HepG2 (cell line): ENCODE data around the gene GRK3. TPM values are rescaled to one million over a fixed set of nuclear protein-coding genes. Genes with fewer than 3 reads are reported as not detected.

Experiments
- ARID3A ChIP-seq: IDR thresholded peaks from 2 replicates; pipeline ENCODE4 v1.6.1; 2012; ENCODE audit warnings: low read depth, low read length, improper control_type of control experiment
- EEA1 ChIP-seq: sonication (generic); formaldehyde crosslinking; IDR thresholded peaks from 2 replicates; pipeline ENCODE4 v1.5.1; 2020; ENCODE audit warnings: mild to moderate bottlenecking, missing genetic modification reagents, borderline replicate concordance
- FOSL2 ChIP-seq: sonication (generic); formaldehyde crosslinking; IDR thresholded peaks from 2 replicates; pipeline ENCODE4 v1.4.0; 2020; ENCODE audit warnings: missing genetic modification reagents
- FOXP4 ChIP-seq: sonication (generic); formaldehyde crosslinking; IDR thresholded peaks from 2 replicates; pipeline ENCODE4 v1.4.0; 2020; ENCODE audit warnings: missing genetic modification reagents
- HMG20A ChIP-seq: IDR thresholded peaks from 2 replicates; pipeline ENCODE4 v1.6.1; 2016; ENCODE audit warnings: borderline replicate concordance
- ISL2 ChIP-seq: sonication (generic); formaldehyde crosslinking; IDR thresholded peaks from 2 replicates; pipeline ENCODE4 v1.5.0; 2020; ENCODE audit warnings: missing genetic modification reagents
- MED13 ChIP-seq: sonication (generic); formaldehyde crosslinking; IDR thresholded peaks from 2 replicates; pipeline ENCODE4 v1.5.0; 2020; ENCODE audit warnings: missing genetic modification reagents
- PAXIP1 ChIP-seq: sonication (generic); formaldehyde crosslinking; conservative IDR thresholded peaks from 2 replicates; pipeline ENCODE4 v1.4.0; 2020; ENCODE audit warnings: mild to moderate bottlenecking, missing genetic modification reagents, moderate library complexity
- PPARG ChIP-seq: conservative IDR thresholded peaks from 2 replicates; pipeline ENCODE4 v1.6.1; 2016; ENCODE audit warnings: missing biosample characterization, missing genetic modification reagents
- SOX5 ChIP-seq: IDR thresholded peaks from 2 replicates; pipeline ENCODE4 v1.6.1; 2016; ENCODE audit warnings: borderline replicate concordance
- SOX6 ChIP-seq, 2 experiments: fragments of 450-650 bp in 1 of 2; sonication (generic) in 1 of 2; formaldehyde crosslinking in 1 of 2; IDR thresholded peaks; 2 replicates each; pipeline versions ENCODE4 v1.4.0 to v1.6.1; 2017 to 2020; ENCODE audit warnings: antibody characterized with exemption in 1 of 2, mild to moderate bottlenecking in 1 of 2, missing genetic modification reagents in 1 of 2
- SPEN ChIP-seq: sonication (generic); formaldehyde crosslinking; IDR thresholded peaks from 2 replicates; pipeline ENCODE4 v1.5.1; 2020; ENCODE audit warnings: low read depth, mild to moderate bottlenecking, missing genetic modification reagents
- SRSF1 ChIP-seq: fragments of 200-400 bp; formaldehyde crosslinking; optimal IDR thresholded peaks from 2 replicates; pipeline ENCODE3; 2017; ENCODE audit warnings: mild to moderate bottlenecking, low read depth, low read length, moderate library complexity
- TAF15 ChIP-seq: fragments of 200-400 bp; formaldehyde crosslinking; IDR thresholded peaks from one replicate; pipeline ENCODE4 v1.6.1; 2018; ENCODE audit warnings: mild to moderate bottlenecking, low read depth, low read length; ENCODE audit not compliant: poor library complexity, severe bottlenecking
- ZBTB26 ChIP-seq: IDR thresholded peaks from 2 replicates; pipeline ENCODE4 v1.6.1; 2016; ENCODE audit warnings: missing compliant biosample characterization, missing genetic modification reagents, borderline replicate concordance
- ZGPAT ChIP-seq: IDR thresholded peaks from 2 replicates; pipeline ENCODE4 v1.6.1; 2016; ENCODE audit warnings: mild to moderate bottlenecking
- ZNF432 ChIP-seq: sonication (generic); formaldehyde crosslinking; IDR thresholded peaks from 2 replicates; pipeline ENCODE4 v1.5.0; 2020; ENCODE audit warnings: missing genetic modification reagents, mild to moderate bottlenecking, borderline replicate concordance
- ZNF614 ChIP-seq: IDR thresholded peaks from 2 replicates; pipeline ENCODE4 v1.6.1; 2018; ENCODE audit warnings: missing biosample characterization, missing genetic modification reagents, inconsistent platforms, borderline replicate concordance
- ZNF775 ChIP-seq: sonication (generic); formaldehyde crosslinking; IDR thresholded peaks from 2 replicates; pipeline ENCODE4 v1.4.0; 2020; ENCODE audit warnings: missing genetic modification reagents, mild to moderate bottlenecking, moderate library complexity, borderline replicate concordance
- ZSCAN12 ChIP-seq: sonication (generic); formaldehyde crosslinking; IDR thresholded peaks from 2 replicates; pipeline ENCODE4 v1.9.0; 2021; ENCODE audit warnings: mild to moderate bottlenecking, missing genetic modification reagents
- polyA plus RNA-seq, 8 experiments: library from polyadenylated mRNA; depleted of rRNA in 3 of 8; stranded (reverse) in 7 of 8; unstranded in 1 of 8; fragments of >200 nt; fragmentation: Illumina TruSeq in 4 of 8; extraction: Trizol in 4 of 8; gene quantifications; 2 replicates each; pipeline versions ENCODE4 v1.2.1 to v1.2.3, GENCODE V29; 2011 to 2016; ENCODE audit warnings: low read depth in 4 of 8, missing spikeins in 1 of 8, mixed read lengths in 1 of 8; ENCODE audit not compliant: insufficient read depth in 1 of 8
- total RNA-seq, 5 experiments: library from RNA; depleted of rRNA; stranded (reverse); fragments of >200 nt; fragmentation: Illumina TruSeq; extraction: Trizol; gene quantifications; 2 replicates each; pipeline ENCODE4 v1.2.3, GENCODE V29; 2016; ENCODE audit warnings: low read depth in 1 of 5

Gene GRK3
- total and polyA plus RNA-seq, 2 of the 13 experiments (the other 11 are each of a cell fraction or from before 2014, with no cell fraction given): 8.5 to 16.7 TPM

GRCh38 chr22:25663654-25664053 is 99.2 kb downstream of the GRK3 start (continued):
- TF ChIP-seq PAXIP1 (peak; percentile 33; the same call in 1 of the 2 replicates), TAF15 (no peak), ZSCAN12 (CRISPR knock-in tag) (no peak), SOX5 (CRISPR knock-in tag) (peak; percentile 80; the same call in 1 of the 2 replicates), SOX6 (IDR thresholded peaks at IDR 0.05) (no peak), SOX6 (CRISPR knock-in tag; IDR thresholded peaks at IDR 0.05) (peak; percentile 67; the same call in 1 of the 2 replicates), ISL2 (CRISPR knock-in tag) (peak; percentile 62; the same call in 1 of the 2 replicates), ZBTB26 (CRISPR knock-in tag) (peak; percentile 96), FOXP4 (CRISPR knock-in tag) (peak; percentile 19; the same call in 1 of the 2 replicates), ZNF432 (CRISPR knock-in tag) (no peak), ZNF614 (CRISPR knock-in tag) (0 out of 2 replicates have a peak, but pooled peaks have one; percentile 35), HMG20A (CRISPR knock-in tag) (peak; percentile 61; the same call in 1 of the 2 replicates), ZGPAT (CRISPR knock-in tag) (peak; percentile 57; the same call in 1 of the 2 replicates), ZNF775 (no peak), PPARG (CRISPR knock-in tag) (peak; percentile 43; the same call in 1 of the 2 replicates), SPEN (no peak), SRSF1 (no peak), FOSL2 (CRISPR knock-in tag) (peak; percentile 44; the same call in 1 of the 2 replicates), EEA1 (CRISPR knock-in tag) (no peak), ARID3A (peak; percentile 42; the same call in 1 of the 2 replicates), MED13 (CRISPR knock-in tag) (peak; percentile 26; the same call in 1 of the 2 replicates)
